NB4 (cell line): ENCODE measurements around the gene TTC21B.

ENCODE experiments used
- MYC ChIP-seq: IDR thresholded peaks from 2 replicates; pipeline ENCODE4 v1.6.1; 2011; ENCODE audit warnings: low read depth, low read length
- POLR2A ChIP-seq: IDR thresholded peaks from 2 replicates; pipeline ENCODE4 v1.6.1; 2011; ENCODE audit warnings: mild to moderate bottlenecking; ENCODE audit not compliant: insufficient read length; ENCODE audit errors: extremely low read depth
- TF ChIP-seq, protein P1 (sequence below): IDR thresholded peaks from one replicate; pipeline ENCODE4 v1.5.1; 2012; ENCODE audit warnings: low read depth, low read length
- TF ChIP-seq, protein P2 (sequence below): IDR thresholded peaks from 2 replicates; pipeline ENCODE4 v1.6.1; 2011; ENCODE audit warnings: low read depth, low read length

DNA sequence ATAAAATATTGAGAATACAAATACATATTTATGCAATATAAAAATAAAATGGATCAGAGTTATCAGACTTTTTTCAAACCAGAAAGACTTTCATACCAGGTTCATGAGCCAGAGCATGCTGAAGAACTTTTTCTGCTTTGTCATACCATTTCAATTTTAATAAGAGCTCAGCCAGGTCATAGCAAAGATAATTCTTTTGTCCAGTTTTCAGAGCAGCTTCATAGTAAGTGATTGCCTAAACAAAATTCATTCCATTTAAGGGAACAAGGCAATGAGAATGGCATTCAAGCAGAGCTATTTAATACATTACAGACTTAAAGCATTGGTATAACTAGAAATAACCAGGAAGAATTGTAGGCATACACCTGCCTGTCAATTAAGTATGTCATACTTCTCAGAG, 42.3 kb downstream of the TTC21B start:
- TF ChIP-seq, protein P1, sequence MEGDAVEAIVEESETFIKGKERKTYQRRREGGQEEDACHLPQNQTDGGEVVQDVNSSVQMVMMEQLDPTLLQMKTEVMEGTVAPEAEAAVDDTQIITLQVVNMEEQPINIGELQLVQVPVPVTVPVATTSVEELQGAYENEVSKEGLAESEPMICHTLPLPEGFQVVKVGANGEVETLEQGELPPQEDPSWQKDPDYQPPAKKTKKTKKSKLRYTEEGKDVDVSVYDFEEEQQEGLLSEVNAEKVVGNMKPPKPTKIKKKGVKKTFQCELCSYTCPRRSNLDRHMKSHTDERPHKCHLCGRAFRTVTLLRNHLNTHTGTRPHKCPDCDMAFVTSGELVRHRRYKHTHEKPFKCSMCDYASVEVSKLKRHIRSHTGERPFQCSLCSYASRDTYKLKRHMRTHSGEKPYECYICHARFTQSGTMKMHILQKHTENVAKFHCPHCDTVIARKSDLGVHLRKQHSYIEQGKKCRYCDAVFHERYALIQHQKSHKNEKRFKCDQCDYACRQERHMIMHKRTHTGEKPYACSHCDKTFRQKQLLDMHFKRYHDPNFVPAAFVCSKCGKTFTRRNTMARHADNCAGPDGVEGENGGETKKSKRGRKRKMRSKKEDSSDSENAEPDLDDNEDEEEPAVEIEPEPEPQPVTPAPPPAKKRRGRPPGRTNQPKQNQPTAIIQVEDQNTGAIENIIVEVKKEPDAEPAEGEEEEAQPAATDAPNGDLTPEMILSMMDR = no peak
- no peak for TF ChIP-seq POLR2A
- TF ChIP-seq, protein P2, sequence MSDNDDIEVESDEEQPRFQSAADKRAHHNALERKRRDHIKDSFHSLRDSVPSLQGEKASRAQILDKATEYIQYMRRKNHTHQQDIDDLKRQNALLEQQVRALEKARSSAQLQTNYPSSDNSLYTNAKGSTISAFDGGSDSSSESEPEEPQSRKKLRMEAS = no peak
- no peak for TF ChIP-seq MYC
